PC-3 (cell line): Measurements from ENCODE around the gene DDX24. TPM values are rescaled to one million over a fixed set of nuclear protein-coding genes. Genes with fewer than 3 reads are reported as not detected.

Experiments used
- ATAC-seq: fragments of 200-7000 bp; cut with Tn5 transposase; 2 replicates; pipeline ENCODE4 v1.9.1; 2020; ENCODE audit warnings: mild to moderate bottlenecking, moderate library complexity
- BruUV-seq: library from RNA; stranded (reverse); fragments of 400-500 nt; replicated peaks from 2 replicates; lab custom pipeline; 2021; lab: Mats Ljungman, UMichigan
- CTCF ChIA-PET: fragments of 300-600 bp; sonication (Branson Sonifier 250); formaldehyde crosslinking; loops from one replicate; lab custom pipeline; 2022; ENCODE audit warnings: antibody characterized with exemption; lab: Charles Lee
- POLR2A ChIA-PET: fragments of 300-600 bp; sonication (Branson Sonifier 250); formaldehyde crosslinking; loops from one replicate; lab custom pipeline; 2022; ENCODE audit warnings: antibody characterized with exemption; ENCODE audit not compliant: unreplicated experiment; lab: Charles Lee
- DNase-seq: peaks from one replicate; pipeline ENCODE4 v3.0.0-alpha.2; 2015
- H2AFZ ChIP-seq: fragments of 300-600 bp; sonication (generic); 2 replicates; pipeline ENCODE4 v1.6.0; 2016; ENCODE audit warnings: antibody characterized with exemption, low read length
- H3F3A ChIP-seq: fragments of 300-600 bp; sonication (generic); one replicate; pipeline ENCODE4 v1.6.0; 2017; ENCODE audit warnings: antibody characterized with exemption, low read length, control low read depth, mild to moderate bottlenecking; ENCODE audit not compliant: unreplicated experiment
- H3K27ac ChIP-seq: fragments of 300-600 bp; sonication (generic); 2 replicates; pipeline ENCODE4 v1.5.1; 2016; ENCODE audit warnings: mild to moderate bottlenecking, low read length
- H3K27me3 ChIP-seq: fragments of 300-600 bp; sonication (generic); 2 replicates; pipeline ENCODE4 v1.6.1; 2016; ENCODE audit warnings: low read length, mixed read lengths
- H3K36me3 ChIP-seq: fragments of 300-600 bp; sonication (generic); 2 replicates; pipeline ENCODE4 v1.6.1; 2016; ENCODE audit warnings: low read depth, mixed run types, low read length, mixed read lengths
- H3K4me1 ChIP-seq: fragments of 300-600 bp; sonication (generic); 2 replicates; pipeline ENCODE4 v1.5.1; 2016; ENCODE audit warnings: low read length; ENCODE audit not compliant: insufficient read depth
- H3K4me2 ChIP-seq: fragments of 300-600 bp; sonication (generic); 2 replicates; pipeline ENCODE4 v1.6.0; 2016; ENCODE audit warnings: low read length
- H3K4me3 ChIP-seq: fragments of 300-600 bp; sonication (generic); 2 replicates; pipeline ENCODE4 v1.5.1; 2016; ENCODE audit warnings: mild to moderate bottlenecking, low read length, mixed read lengths
- H3K79me2 ChIP-seq: fragments of 300-600 bp; sonication (generic); 2 replicates; pipeline ENCODE4 v1.6.1; 2017; ENCODE audit warnings: low read length, mixed read lengths
- H3K9ac ChIP-seq: fragments of 300-600 bp; sonication (generic); 2 replicates; pipeline ENCODE4 v1.6.0; 2016; ENCODE audit warnings: mild to moderate bottlenecking, low read length
- H3K9me2 ChIP-seq: fragments of 300-600 bp; sonication (generic); replicated peaks from 2 replicates; pipeline ENCODE4 v1.6.1; 2016; ENCODE audit warnings: mixed run types, low read length, mixed read lengths
- H3K9me3 ChIP-seq: fragments of 300-600 bp; sonication (generic); 2 replicates; pipeline ENCODE4 v1.6.1; 2016; ENCODE audit warnings: low read length, mixed read lengths
- H4K20me1 ChIP-seq: fragments of 300-600 bp; sonication (generic); 2 replicates; pipeline ENCODE4 v1.6.1; 2016; ENCODE audit warnings: low read length, mixed read lengths
- EZH2 ChIP-seq: fragments of 300-600 bp; sonication (generic); IDR thresholded peaks from one replicate; pipeline ENCODE4 v1.6.1; 2017; ENCODE audit warnings: antibody characterized with exemption, mild to moderate bottlenecking, low read length; ENCODE audit not compliant: unreplicated experiment
- EZH2phosphoT487 ChIP-seq: fragments of 300-600 bp; sonication (generic); IDR thresholded peaks from 2 replicates; pipeline ENCODE4 v1.6.1; 2018; ENCODE audit warnings: mild to moderate bottlenecking, antibody characterized with exemption, low read length, borderline replicate concordance
- intact Hi-C: fragments of 100-400 bp; cut with micrococcal nuclease; formaldehyde crosslinking; loops from 2 replicates; pipeline ENCODE4 v1.9.0; 2023
- total RNA-seq: library from RNA; depleted of rRNA; stranded (reverse); fragments of >200 nt; gene quantifications from 2 replicates; pipeline ENCODE4 v1.2.3, GENCODE V29; 2014
- TF ChIP-seq, protein P1 (sequence below): fragments of 300-600 bp; sonication (generic); conservative IDR thresholded peaks from 2 replicates; pipeline ENCODE4 v1.5.1; 2017; ENCODE audit warnings: antibody characterized with exemption, low read depth, mild to moderate bottlenecking, low read length

Gene DDX24
- total RNA-seq, 1 experiment from 2014 or later, result 120 TPM

GRCh38 chr14:94043756-94044475, 37.1 kb downstream of the DDX24 start:
- Histone ChIP-seq H4K20me1 (no peaks in the 10 kb centered on the region), H2AFZ (no peak overlapping the region), H3K9ac (no peak overlapping the region), H3K4me3 (no peak overlapping the region), H3K9me2 (no peaks in the 10 kb centered on the region), H3K4me1 (no peaks in the 10 kb centered on the region), H3K36me3 (peaks cover 38% of the 10 kb centered on the region; the same call in 1 of the 2 replicates), H3K4me2 (no peak overlapping the region), H3K27me3 (no peaks in the 10 kb centered on the region), H3K27ac (no peak overlapping the region), H3F3A (no peaks in the 10 kb centered on the region), H3K79me2 (no peaks in the 10 kb centered on the region), H3K9me3 (no peaks in the 10 kb centered on the region)
- no peak for DNase-seq
- ATAC-seq, result peak; percentile 11; the same call in 1 of the 2 replicates
- no peak for TF ChIP-seq EZH2phosphoT487
- TF ChIP-seq EZH2, result no peak
- TF ChIP-seq, protein P1, sequence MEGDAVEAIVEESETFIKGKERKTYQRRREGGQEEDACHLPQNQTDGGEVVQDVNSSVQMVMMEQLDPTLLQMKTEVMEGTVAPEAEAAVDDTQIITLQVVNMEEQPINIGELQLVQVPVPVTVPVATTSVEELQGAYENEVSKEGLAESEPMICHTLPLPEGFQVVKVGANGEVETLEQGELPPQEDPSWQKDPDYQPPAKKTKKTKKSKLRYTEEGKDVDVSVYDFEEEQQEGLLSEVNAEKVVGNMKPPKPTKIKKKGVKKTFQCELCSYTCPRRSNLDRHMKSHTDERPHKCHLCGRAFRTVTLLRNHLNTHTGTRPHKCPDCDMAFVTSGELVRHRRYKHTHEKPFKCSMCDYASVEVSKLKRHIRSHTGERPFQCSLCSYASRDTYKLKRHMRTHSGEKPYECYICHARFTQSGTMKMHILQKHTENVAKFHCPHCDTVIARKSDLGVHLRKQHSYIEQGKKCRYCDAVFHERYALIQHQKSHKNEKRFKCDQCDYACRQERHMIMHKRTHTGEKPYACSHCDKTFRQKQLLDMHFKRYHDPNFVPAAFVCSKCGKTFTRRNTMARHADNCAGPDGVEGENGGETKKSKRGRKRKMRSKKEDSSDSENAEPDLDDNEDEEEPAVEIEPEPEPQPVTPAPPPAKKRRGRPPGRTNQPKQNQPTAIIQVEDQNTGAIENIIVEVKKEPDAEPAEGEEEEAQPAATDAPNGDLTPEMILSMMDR, result no peak
- no TSS peak for BruUV-seq
- POLR2A ChIA-PET, result no interaction called here
- intact Hi-C loops, result no loop called here
- CTCF ChIA-PET, result no interaction called here

DNA sequence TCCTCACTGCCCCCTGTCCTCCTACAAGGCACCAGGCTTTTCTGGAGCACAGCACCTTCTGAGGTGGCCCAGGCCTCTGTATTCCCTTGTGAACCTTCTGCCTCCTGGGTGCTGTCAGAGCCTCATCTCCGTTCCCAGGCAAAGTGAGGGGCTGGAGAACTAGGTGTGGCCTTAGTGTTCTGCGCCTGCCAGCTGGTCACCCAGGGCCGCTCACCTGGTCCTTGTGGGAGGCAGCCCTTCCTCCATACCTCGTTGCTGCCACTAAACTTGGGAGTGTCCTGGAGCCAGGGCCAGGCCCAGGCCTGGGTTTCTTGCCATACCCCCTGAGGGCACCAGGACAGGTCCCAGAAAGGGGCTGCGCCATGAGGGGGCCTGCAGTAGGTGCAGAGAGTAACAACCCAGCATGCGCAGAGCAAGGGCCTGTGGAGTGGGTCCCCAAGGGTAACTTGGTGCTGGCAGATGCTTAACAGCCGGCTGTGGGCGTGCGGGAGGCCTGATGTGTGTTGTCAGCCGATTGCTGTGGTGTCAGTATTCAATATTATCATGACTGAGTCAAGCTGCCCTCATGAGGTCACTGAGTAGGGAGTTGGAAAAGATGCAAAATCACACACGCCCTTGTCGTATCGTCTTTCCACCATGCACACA, 37.8 kb downstream of the DDX24 start:
- no peak for TF ChIP-seq EZH2
- TF ChIP-seq, protein P1, result no peak
- TF ChIP-seq EZH2phosphoT487, result no peak
- Histone ChIP-seq H3K79me2 (no peaks in the 10 kb centered on the region), H3K27ac (no peak overlapping the region), H3F3A (no peaks in the 10 kb centered on the region), H3K36me3 (peaks cover 34% of the 10 kb centered on the region; the same call in 1 of the 2 replicates), H3K4me2 (no peak overlapping the region), H3K9me2 (no peaks in the 10 kb centered on the region), H3K9ac (no peak overlapping the region), H3K4me1 (no peaks in the 10 kb centered on the region), H3K4me3 (no peak overlapping the region), H3K27me3 (no peaks in the 10 kb centered on the region), H2AFZ (no peak overlapping the region), H4K20me1 (no peaks in the 10 kb centered on the region), H3K9me3 (no peaks in the 10 kb centered on the region)
- intact Hi-C loops, result no loop called here
- CTCF ChIA-PET, result no interaction called here
- POLR2A ChIA-PET, result no interaction called here
- no peak for DNase-seq
- no peak; the same call in 1 of the 2 replicates for ATAC-seq
- no TSS peak for BruUV-seq
